GM18519 (cell line): ENCODE results near the gene PDE1A.

Experiments
- ATAC-seq: cut with Tn5 transposase; IDR thresholded peaks from one replicate; pipeline ENCODE4 v1.9.1; 2021; ENCODE audit warnings: mild to moderate bottlenecking, moderate library complexity; ENCODE audit not compliant: unreplicated experiment, low FRiP score

PDE1A gene

DNA sequence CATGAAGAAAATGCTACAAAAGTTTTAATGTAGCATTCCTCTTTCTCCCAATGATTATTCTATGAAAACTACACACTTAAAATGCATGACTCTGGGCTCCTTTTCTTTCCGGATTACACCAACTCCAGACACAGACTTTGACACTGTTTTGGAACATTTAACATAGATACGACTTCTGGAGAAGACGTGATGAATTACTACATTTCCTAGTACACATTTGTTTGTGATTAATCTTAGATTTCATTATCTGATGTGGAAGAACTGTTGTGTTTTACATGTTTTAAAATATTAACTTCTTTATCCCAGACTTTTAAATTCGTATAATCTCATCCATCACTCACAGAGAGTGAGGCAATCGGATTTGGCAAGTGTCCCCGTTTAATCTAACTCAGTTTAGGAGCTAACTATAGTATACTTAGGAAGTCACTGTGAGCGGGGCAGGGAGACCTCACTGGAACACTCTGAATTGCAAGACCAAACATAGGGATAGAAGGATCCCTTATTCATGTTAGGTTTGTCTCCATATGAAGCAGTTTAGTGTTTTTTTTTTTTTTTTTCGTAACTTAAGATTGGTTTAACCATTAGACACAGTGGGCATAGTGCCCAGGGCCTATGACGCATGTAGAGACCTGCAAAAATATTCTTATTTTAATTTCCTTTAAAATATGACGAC, 66.7 kb downstream of the PDE1A start:
- ATAC-seq: no peak

DNA sequence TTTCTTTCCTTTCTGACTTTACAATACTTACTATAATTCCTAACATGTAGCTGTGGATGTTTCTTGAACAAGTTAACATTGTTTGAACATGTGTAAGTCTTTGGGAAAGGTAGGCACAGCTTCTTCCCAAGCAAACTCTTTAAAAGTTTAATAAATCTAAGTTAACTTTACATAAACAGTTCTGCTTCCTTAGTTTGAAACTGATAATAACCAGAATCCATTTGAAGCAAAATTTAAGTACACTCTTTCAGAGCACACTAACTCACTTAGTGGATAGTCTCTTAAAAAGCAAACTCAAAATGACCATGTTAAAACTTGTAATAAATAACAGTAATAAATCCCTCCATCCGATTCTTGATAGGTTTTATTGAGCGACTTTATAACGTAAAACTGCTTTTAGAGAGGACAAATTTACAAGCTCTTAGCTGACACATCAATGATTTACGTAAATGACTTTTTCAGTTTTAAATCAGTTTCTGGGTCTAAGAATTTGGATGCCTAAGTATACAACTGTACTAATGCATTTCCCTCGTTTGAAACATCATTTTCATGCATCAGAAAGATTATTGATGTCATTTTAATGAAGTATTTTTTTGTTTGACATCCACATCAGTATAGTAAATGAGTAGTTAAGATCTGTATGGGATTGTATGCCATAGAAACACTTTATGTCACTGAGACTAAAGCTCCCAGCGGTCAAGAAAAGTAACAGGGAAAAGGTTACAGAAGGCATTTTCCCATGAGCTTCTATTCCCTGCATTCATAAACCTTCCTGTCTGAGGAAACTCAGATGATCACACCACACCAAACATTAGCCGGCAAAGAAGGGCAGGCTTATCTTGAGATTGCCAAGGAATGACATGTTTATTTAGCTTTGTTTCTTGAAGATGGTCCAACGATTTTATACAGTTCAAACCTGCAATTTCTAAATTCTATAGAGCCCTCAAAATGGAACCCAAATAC, 67.5 kb downstream of the PDE1A start:
- no peak for ATAC-seq

DNA sequence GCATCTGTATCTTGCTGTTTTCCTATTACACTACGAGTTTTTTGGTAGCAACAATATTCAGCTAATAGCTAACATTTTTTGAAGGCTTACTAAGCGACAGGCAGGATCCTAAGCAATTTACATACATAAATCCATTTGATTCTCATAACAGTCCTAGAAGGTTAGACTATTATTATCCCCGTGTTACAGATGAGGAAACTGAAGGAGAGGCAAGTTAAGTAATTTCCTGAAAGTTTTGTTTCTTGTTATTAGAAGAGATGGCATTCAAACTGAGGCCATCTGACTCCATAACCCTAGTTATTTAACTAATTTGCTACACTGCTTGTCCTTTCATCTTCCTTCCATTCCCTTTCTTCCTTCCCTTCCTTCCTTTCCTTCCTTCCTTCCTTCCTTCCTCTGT, 68.2 kb downstream of the PDE1A start:
- no peak for ATAC-seq

DNA sequence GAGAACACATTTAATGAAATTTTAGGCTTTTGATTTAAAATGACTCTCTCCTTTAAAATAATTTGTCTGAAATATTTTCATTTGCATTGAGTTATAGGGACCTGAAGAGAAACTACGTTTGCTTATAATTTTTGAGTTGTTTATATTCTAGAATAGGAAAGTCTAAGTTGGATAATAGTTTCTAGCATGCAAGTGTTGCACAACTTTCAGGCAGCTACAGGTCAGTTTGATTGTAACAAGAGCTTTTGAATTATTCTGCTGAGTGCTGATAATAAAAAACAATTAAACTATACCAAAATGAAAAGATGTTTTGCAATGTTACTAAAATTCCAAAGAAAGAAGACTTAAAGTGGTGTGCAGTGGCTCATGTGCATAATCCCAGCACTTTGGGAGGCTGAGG, 71.0 kb downstream of the PDE1A start:
- no peak for ATAC-seq

DNA sequence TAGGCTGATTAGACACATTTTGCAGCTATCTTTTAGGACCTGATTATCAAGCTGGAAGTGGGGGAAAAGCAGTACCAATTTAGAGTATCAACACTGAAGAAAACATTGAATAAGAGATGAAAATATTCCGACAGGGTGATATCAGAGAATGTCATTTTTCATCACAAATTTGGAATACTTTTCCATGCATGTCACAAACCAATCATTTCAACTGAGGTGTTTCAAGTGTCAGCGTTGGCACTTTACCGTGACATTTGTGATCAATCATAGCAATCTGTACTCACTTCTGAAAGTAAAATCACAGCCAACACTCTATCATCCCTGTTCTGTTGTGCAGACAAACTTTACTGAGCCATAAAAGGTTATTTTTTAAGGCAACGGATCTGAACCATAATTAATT, 75.4 kb downstream of the PDE1A start:
- ATAC-seq: no peak

DNA sequence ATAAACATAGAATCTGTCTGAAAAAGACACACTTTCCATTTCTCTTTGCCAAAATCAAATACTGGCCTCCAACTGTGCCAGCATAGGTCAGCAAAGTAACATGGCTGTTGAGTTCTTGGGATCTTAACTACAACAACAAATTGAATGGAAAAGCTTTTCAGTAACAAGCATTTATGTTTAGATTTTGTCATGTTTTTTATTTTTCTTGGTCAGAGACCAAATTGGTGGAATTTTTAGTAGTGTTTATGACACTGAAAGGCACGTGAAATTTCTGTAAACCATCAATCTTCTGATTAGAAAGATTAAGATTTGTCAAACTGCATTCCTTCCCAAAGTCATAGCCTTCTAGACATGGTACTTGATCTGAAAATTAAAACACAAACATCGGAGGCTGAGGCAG, 77.6 kb downstream of the PDE1A start:
- ATAC-seq: no peak

DNA sequence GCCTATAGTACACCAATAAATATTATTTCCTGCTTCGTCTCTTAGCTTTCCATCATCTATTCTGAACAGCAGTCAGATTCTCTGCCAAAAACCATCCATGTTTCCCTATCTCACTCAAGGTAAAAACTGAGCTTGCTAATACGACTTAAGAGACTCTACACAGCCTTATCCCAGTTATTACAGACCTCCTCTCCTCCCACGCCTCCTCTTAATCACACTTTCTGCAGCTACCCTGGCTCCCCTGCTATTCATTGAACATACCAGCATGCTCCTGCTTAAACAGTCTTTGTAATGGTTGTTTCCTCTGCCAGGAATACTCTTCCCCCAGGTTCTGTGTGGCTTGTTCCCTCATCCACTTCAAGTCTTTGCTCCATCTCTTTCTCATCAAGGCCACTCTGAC, 81.5 kb downstream of the PDE1A start:
- no peak for ATAC-seq

DNA sequence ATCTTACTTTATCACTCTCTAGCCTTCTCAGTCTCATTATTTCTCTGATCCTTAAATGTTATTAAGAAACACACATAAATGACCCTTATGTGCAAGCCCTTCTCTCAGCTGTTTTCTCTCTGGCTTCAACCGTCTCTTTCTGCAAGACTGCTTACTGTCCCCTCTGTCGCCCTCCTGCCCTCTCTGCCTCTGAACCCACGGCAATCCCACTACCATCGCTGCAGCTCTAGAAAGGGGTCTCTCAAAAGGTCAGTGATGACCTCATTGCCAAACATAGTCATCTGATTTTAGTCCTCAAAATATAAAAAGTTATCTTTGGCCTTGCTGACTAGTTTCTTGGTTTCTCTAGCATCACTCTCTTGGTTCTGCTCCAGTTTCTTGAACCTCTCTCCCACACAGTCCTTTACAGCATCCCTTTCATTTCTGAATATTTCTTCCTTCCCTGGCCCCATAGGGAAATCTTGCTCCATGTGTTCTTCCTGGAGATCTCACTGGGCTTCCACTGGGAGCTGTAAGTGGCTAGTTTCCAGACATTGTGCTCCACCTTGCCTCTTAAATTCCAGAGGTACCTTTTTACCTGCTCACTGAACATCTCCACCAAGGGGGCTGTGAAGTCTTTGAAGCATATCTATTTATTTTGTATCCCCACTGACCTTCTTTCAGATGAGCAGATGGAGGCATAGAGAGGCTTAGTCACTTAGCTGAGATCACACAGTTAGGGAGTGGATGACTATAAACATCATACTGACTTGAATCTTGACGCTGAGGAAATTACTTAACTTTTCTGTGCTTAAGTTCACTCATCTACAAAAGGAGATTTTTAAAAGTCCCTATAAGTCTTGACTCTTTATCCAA, 96.2 kb downstream of the PDE1A start:
- no peak for ATAC-seq

DNA sequence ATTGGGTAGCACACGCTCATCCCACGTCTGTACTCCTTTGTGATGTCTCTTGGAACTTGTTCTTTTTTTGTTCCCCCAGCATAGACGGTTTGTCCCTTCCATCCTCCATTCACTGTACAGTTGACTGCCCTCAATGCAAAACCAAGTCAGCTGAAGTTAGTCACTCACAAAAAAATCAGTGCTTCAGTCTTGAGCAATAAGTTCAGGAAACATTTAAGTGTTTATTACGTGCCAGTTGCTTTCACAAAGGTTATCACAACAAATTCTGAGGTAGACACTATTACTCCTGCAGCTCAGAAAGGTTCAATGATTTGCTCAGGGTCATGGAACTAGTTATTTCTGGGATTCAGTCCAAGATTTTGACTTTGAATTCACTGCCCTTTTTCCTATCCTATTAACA, 102.2 kb downstream of the PDE1A start:
- no peak for ATAC-seq

DNA sequence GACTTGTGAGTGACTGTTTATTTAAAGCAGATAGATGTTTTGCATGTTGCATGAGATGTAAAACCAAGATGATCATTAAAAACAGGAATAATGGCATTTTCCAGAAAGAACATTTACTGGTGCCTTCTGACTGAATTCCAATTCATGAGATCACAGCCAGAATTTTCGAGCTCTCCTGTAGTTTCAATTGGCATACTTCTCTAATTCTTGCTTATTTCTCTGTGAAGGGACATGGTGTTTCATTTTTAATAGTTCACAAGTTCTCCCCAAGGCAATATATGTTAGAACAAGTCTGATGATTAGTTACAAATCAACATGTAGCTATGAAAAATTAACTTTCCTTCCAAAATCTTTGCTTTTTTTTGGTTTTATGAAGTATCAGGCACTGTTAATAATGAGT, 105.7 kb downstream of the PDE1A start:
- ATAC-seq: no peak

DNA sequence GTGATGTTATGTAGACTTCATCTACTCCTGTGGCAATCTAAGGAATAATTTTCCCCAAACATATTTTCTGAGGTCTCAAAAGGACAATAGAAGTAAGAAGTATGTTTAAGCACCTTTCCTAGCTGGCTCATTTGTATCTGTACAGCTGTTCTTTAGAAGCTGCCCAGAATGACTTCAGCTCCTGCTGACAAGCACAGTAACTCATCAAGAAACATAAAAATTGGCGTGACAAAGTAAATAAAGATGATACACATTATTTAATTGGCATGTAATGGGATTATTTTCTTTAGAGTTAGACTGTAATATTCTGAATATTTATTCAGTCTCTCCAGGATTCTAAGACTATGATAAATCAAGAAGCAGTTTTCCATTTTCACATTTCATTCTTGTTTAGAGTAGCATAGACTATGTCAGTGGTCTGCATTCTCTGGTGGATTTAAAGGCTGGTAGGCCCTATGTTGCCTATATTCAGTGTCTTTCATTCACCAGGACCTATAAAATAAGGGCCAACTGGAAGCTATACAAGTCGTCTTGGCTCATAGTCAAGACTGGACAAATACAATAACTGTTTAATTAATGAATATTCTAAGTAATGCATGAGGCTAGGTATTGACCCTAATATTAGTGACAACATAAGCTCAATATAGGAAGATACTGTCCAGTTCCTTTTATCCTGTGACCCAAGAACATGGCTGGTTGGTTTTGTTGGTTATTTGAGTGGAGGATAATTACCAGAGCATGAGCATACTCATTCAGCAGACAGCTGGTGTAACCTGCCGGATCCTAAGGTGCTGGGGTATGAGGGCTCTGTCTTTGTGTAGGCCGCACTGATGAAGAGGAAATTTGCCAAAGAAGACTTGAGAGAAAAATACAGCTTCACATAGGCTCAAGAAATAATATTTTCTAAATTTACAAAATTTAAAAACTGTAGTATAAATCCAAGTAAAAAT, 107.0 kb downstream of the PDE1A start:
- ATAC-seq: no peak

DNA sequence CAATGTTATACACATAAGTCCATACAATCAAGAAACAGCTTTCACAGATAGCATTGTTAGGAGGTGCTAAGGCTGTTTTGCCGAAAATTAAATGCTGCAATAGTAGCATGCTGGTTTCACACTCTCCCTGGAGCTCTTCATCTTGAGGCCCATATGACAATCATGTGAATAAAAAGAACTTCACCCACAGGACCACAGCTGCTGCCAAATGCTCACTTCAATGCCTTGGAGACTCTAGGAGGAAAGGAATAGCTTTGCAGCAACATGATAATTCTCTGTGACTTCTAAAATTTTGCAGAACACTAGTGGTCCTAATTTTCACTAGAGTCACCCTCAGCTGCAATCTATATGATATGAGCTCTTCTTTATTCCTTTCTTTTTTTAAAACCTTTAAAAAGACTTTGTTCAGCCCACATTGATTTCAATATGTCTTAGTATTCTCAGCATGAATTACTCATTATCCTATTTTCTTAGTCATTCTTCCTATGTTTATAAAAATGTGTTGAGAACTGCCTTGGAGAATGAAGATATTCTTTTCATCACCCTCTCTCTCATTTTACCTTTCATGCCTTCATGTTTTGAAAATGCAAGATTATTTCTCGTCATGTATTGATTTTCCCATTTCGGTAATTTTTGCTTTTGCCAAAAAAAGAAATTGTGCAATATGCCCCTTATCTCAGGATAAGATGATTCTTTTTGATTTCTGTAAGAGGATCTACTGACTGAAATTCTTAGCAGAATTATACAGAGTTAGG, 108.2 kb downstream of the PDE1A start:
- no peak for ATAC-seq

DNA sequence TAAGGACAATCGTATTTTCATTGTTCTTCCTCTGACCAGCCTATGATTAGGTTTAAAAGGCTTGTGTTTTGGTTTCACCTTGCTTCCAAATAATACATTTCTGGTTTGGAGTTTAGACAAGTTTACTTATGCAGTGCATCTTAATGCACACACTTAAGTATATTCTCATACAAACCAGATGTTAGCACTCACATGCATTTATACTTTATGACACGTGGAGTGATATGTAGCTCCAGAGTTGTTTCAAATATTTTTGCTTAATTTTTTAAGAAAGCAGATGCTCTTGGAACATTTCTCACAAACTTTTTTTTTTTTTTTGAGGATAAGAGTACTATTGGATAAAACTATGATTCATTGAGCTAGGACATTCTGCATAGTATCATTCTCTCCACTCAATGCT, 109.9 kb downstream of the PDE1A start:
- ATAC-seq: no peak

DNA sequence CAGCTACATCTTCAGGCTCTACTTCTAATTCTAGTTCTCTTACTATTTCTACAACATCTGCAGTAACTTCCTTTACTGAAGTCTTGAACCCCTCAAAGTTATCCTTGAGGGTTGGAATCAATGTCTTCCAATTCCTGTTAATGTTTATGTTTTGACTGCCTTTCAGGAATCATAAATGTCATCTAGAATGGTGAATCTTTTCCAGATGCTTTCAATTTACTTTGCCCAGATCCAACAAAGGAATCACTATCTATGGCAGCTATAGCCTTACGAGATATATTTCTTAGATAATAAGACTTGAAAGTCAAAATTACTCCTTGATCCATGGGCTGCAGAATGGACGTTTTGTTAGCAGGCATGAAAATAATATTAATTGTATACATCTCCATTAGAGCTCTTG, 123.9 kb downstream of the PDE1A start:
- no peak for ATAC-seq

DNA sequence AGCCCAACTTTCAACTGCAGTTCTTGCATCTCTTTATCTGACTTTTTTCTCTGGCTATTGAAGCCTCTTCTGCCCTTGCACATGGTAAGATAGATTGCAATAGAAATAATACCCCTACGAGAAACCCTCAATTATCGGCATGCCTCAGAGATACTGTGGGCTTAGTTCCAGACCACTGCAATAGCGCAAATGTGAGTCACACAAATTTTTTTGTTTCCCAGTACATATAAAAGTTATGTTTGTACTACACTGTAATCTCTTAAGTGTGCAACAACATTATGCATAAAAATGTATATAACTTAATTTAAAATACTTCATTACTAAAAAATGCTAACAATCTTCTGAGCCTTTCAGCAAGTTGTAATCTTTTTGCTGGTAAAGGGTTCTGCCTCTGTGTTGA, 124.7 kb downstream of the PDE1A start:
- no peak for ATAC-seq

DNA sequence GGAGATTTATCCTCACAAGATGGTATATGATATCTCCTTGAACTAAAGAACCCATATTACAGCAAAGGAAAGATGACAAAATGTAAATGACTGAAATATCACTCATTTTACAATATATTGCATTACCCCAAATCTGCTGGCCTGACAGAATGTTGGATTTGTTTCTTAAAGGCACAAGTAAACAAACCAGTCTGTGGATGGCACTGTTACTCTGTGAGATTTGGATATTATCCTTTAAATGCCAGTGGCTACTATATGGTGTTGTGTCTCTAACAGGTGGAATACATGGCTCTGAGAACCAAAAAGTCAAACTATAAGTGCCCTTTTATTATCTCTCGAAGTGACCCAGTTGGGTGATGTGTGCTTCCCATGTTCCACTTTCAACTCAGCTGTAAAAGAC, 125.7 kb downstream of the PDE1A start:
- no peak for ATAC-seq

DNA sequence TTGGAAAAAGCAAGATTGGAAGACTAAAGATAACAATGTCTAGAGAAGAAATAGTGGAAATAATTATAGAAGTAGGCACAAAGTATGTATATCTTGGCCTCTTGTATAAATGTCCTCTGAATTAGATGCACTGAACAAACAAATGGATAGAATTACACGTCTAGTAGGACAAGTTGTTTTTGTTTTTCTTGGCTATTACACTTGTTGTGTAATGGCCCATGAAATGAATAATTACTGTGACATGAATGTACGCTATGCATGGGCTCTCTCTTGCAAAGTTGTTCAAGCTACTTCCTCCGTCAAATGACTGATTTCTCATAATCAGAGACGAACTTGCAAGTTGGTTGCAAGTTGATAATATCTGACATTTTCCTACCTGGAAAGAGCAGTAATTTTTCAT, 126.2 kb downstream of the PDE1A start:
- no peak for ATAC-seq

DNA sequence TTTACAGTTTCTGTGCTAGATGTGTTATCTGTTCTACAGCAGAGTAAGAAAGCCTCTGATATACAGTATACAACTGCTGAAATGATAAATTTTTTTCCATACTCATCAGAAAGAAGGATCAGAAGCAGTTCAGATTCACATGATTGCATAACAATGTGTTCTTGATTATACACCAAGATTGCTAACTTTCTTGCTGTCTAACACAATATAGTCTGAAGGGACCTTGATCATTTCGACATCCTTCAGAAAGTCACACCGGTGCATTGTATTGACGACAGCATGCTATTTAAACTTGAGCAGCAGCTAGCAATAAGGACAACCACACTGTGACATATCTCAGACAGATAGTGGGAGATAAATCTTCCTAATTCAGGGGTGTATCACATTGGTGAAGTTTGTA, 127.2 kb downstream of the PDE1A start:
- ATAC-seq: no peak

DNA sequence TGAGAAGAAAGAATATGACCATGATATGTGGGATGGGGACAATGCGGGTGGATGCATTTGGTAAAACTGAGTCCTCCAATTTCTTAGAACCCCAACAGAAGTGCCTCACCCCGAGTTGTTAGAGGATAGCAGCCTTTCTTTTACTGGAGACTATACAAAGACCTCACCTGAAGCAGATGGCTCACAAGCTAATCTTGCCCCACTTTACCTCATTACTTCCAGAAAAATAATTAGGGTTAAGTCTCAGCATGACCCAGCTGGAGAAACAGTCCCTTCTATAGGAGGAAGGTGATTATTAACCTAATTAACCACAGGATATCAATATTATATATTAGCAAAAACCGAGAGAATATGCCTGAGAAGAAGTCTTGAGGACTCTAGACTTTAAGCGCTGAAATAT, 128.4 kb downstream of the PDE1A start:
- no peak for ATAC-seq
